OCI-LY1 (cell line): ENCODE measurements around the gene MAGI1.

Source experiments
- H2AFZ ChIP-seq: fragments of 200-600 bp; sonication (generic), shearing (Covaris generic); 2 replicates; pipeline ENCODE4 v1.6.0; 2014; ENCODE audit warnings: antibody characterized with exemption, mild to moderate bottlenecking, low read length
- H3F3A ChIP-seq: fragments of 200-600 bp; sonication (generic), shearing (Covaris generic); 2 replicates; pipeline ENCODE4 v1.6.0; 2014; ENCODE audit warnings: mild to moderate bottlenecking, antibody characterized with exemption, low read length, moderate library complexity; ENCODE audit not compliant: insufficient read depth
- H3K27ac ChIP-seq: fragments of 200-600 bp; sonication (generic); 2 replicates; pipeline ENCODE4 v1.5.1; 2014; ENCODE audit warnings: low read length, mixed run types, mild to moderate bottlenecking, low read depth; ENCODE audit not compliant: poor library complexity, severe bottlenecking
- H3K27me3 ChIP-seq: fragments of 200-600 bp; sonication (generic); 2 replicates; pipeline ENCODE4 v1.6.0; 2014; ENCODE audit warnings: antibody characterized with exemption, mild to moderate bottlenecking, low read length, moderate library complexity; ENCODE audit not compliant: insufficient read depth
- H3K36me3 ChIP-seq: fragments of 200-600 bp; sonication (generic); 2 replicates; pipeline ENCODE4 v1.6.1; 2014; ENCODE audit warnings: mild to moderate bottlenecking, antibody characterized with exemption, low read length, moderate library complexity, mixed read lengths; ENCODE audit not compliant: insufficient read depth
- H3K4me1 ChIP-seq: fragments of 200-600 bp; sonication (generic); 2 replicates; pipeline ENCODE4 v1.5.1; 2014; ENCODE audit warnings: mild to moderate bottlenecking, low read length, moderate library complexity; ENCODE audit not compliant: insufficient read depth, severe bottlenecking
- H3K4me2 ChIP-seq: fragments of 200-600 bp; sonication (generic), shearing (Covaris generic); 2 replicates; pipeline ENCODE4 v1.6.1; 2014; ENCODE audit warnings: low read length
- H3K4me3 ChIP-seq: fragments of 200-600 bp; sonication (generic); 2 replicates; pipeline ENCODE4 v1.5.1; 2014; ENCODE audit warnings: low read length, low read depth, mild to moderate bottlenecking, mixed read lengths; ENCODE audit not compliant: poor library complexity, severe bottlenecking
- H3K79me2 ChIP-seq: fragments of 200-600 bp; shearing (Covaris generic); 2 replicates; pipeline ENCODE4 v1.6.1; 2016; ENCODE audit warnings: mixed run types, low read length, mixed read lengths; ENCODE audit not compliant: insufficient read depth
- H3K9ac ChIP-seq: fragments of 200-600 bp; sonication (generic), shearing (Covaris generic); 2 replicates; pipeline ENCODE4 v1.6.1; 2014; ENCODE audit warnings: mild to moderate bottlenecking, low read length, mixed read lengths
- H3K9me2 ChIP-seq: fragments of 200-600 bp; sonication (generic), shearing (Covaris generic); 2 replicates; pipeline ENCODE4 v1.6.1; 2014; ENCODE audit warnings: low read depth, mild to moderate bottlenecking, low read length, mixed read lengths
- H3K9me3 ChIP-seq: fragments of 200-600 bp; shearing (Covaris generic); 2 replicates; pipeline ENCODE4 v1.6.1; 2014; ENCODE audit warnings: low read length, mixed read lengths
- H4K20me1 ChIP-seq: fragments of 200-600 bp; sonication (generic), shearing (Covaris generic); 2 replicates; pipeline ENCODE4 v1.6.0; 2016; ENCODE audit warnings: mild to moderate bottlenecking, low read length; ENCODE audit not compliant: insufficient read depth
- EZH2 ChIP-seq: fragments of 200-600 bp; sonication (generic), shearing (Covaris generic); IDR thresholded peaks from 2 replicates; pipeline ENCODE4 v1.8.0; 2017; ENCODE audit warnings: borderline replicate concordance, mixed run types, mild to moderate bottlenecking, antibody characterized with exemption, low read length, moderate library complexity, mixed read lengths
- TF ChIP-seq, protein P1 (sequence below): fragments of 200-600 bp; sonication (generic), shearing (Covaris generic); IDR thresholded peaks from 2 replicates; pipeline ENCODE4 v1.5.1; 2017; ENCODE audit warnings: mild to moderate bottlenecking, antibody characterized with exemption, low read length, moderate library complexity, mixed read lengths

MAGI1 gene

DNA sequence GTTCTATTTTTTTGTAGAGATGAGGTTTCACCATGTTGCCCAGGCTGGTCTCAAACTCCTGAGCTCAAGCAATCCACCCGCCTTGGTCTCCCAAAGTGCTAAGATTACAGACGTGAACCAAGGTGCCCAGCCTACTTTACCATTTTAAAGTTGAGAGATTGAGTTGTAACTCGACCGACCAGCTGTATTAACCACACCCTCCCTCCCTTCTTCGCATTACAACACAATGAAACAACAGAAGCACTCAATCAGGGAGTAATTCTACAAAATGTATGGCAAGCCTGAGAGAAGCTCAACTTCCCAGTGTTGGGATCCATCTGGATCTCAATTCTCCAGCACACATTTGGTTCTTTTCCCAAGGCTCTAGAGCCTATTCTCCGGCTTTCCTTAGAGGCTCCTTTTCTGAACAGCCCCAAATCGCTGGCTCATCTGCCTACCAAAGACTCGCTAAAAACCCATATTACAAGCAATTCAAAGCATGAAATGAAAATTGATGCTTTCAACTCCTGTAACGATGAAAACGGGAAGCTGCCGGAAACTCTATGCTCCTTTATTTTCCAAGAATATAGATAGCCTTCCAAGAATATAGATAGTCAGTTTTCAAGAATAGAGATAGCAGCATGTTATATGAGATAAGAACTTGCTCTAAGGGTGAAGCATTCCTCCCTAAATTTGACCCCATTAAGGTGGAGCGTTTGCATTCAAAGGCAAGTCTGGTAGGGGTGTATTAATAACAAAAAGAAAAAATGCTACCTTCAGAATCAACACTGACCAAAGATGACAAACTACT, 450.9 kb downstream of the MAGI1 start:
- no peaks in the 10 kb centered on the region for H3K9me2 ChIP-seq
- H3K9me3 ChIP-seq, result no peaks in the 10 kb centered on the region
- H2AFZ ChIP-seq, result no peak overlapping the region
- H3K36me3 ChIP-seq, result no peaks in the 10 kb centered on the region
- no peak overlapping the region for H3K27ac ChIP-seq
- no peaks in the 10 kb centered on the region for H3K79me2 ChIP-seq
- no peaks in the 10 kb centered on the region for H3K27me3 ChIP-seq
- H3K4me2 ChIP-seq, result no peak overlapping the region
- no peaks in the 10 kb centered on the region for H3K4me1 ChIP-seq
- TF ChIP-seq EZH2, result no peak
- H3F3A ChIP-seq, result no peaks in the 10 kb centered on the region
- no peak overlapping the region for H3K9ac ChIP-seq
- no peak overlapping the region for H3K4me3 ChIP-seq
- H4K20me1 ChIP-seq, result no peaks in the 10 kb centered on the region

- Histone ChIP-seq H3K9me2 (no peaks in the 10 kb centered on the region), H3F3A (no peaks in the 10 kb centered on the region), H3K9me3 (no peaks in the 10 kb centered on the region), H3K36me3 (no peaks in the 10 kb centered on the region), H3K27me3 (no peaks in the 10 kb centered on the region), H3K4me2 (no peak overlapping the region), H2AFZ (no peak overlapping the region), H3K27ac (no peak overlapping the region), H3K4me1 (no peaks in the 10 kb centered on the region), H3K4me3 (no peak overlapping the region), H3K9ac (no peak overlapping the region), H3K79me2 (no peaks in the 10 kb centered on the region), H4K20me1 (no peaks in the 10 kb centered on the region)
- TF ChIP-seq, protein P1, sequence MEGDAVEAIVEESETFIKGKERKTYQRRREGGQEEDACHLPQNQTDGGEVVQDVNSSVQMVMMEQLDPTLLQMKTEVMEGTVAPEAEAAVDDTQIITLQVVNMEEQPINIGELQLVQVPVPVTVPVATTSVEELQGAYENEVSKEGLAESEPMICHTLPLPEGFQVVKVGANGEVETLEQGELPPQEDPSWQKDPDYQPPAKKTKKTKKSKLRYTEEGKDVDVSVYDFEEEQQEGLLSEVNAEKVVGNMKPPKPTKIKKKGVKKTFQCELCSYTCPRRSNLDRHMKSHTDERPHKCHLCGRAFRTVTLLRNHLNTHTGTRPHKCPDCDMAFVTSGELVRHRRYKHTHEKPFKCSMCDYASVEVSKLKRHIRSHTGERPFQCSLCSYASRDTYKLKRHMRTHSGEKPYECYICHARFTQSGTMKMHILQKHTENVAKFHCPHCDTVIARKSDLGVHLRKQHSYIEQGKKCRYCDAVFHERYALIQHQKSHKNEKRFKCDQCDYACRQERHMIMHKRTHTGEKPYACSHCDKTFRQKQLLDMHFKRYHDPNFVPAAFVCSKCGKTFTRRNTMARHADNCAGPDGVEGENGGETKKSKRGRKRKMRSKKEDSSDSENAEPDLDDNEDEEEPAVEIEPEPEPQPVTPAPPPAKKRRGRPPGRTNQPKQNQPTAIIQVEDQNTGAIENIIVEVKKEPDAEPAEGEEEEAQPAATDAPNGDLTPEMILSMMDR, result no peak
- no peak for TF ChIP-seq EZH2
Measured at GRCh38 chr3:65584913-65585312, 453.8 kb downstream of the MAGI1 start.

DNA sequence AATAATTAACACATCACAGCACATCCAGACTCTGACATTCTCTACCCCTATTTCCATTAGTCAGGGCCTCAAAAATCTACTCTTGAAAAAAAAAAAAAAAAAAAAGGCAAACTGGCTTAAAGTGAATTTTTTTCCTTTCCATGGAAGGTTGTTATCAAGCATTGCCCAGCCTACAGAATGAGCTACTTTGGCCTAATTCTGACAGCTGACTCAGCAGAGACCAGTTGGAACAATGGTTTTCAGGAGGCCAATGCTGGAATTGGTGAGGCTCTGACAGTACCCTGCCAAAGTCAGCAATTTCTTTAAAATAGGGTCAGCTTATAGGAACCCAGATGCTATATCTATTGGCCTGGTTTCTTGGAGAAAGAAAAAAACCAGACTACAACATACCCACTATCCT, 454.7 kb downstream of the MAGI1 start:
- Histone ChIP-seq H3K79me2 (no peaks in the 10 kb centered on the region), H2AFZ (no peak overlapping the region), H3K9me3 (no peaks in the 10 kb centered on the region), H3K9ac (no peak overlapping the region), H4K20me1 (no peaks in the 10 kb centered on the region), H3K4me2 (no peak overlapping the region), H3K27ac (no peak overlapping the region), H3K4me3 (no peak overlapping the region), H3K36me3 (no peaks in the 10 kb centered on the region), H3F3A (no peaks in the 10 kb centered on the region), H3K9me2 (no peaks in the 10 kb centered on the region), H3K4me1 (no peaks in the 10 kb centered on the region), H3K27me3 (no peaks in the 10 kb centered on the region)
- TF ChIP-seq, protein P1, result no peak
- TF ChIP-seq EZH2, result no peak

- Histone ChIP-seq H3K27me3 (no peaks in the 10 kb centered on the region), H3K27ac (no peak overlapping the region), H3K4me1 (no peaks in the 10 kb centered on the region), H3K4me2 (no peak overlapping the region), H3K79me2 (no peaks in the 10 kb centered on the region), H3F3A (no peaks in the 10 kb centered on the region), H2AFZ (no peak overlapping the region), H3K36me3 (no peaks in the 10 kb centered on the region), H3K9ac (no peak overlapping the region), H4K20me1 (no peaks in the 10 kb centered on the region), H3K4me3 (no peak overlapping the region), H3K9me2 (no peaks in the 10 kb centered on the region), H3K9me3 (no peaks in the 10 kb centered on the region)
- TF ChIP-seq EZH2, result no peak
- TF ChIP-seq, protein P1, result no peak
Measured at GRCh38 chr3:65583188-65583587, 455.5 kb downstream of the MAGI1 start.
